ENCODE measurements around the gene CFAP299.

DNA sequence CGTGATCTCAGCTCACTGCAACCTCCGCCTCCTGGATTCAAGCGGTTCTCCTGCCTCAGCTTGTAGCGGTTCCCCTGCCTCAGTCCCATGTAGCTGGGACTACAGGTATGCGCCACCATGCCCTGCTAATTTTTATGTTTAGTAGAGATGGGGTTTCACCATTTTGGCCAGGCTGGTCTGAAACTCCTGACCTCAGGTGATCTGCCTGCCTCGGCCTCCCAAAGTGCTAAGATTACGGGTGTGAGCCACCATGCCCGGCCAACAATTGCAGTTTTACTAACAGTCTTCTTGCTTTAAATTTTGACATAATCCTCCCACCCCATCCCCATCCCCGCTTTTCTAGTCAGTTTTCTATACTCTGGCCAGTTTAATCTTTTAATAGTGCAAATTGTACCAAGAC, 112.0 kb downstream of the CFAP299 start:
- TF ChIP-seq CTCF (IDR thresholded peaks at IDR 0.05), result no peak
- no peak for TF ChIP-seq POLR2AphosphoS5 (IDR thresholded peaks at IDR 0.05)
